ENCODE results near the gene SMAP1.

Gene SMAP1

DNA sequence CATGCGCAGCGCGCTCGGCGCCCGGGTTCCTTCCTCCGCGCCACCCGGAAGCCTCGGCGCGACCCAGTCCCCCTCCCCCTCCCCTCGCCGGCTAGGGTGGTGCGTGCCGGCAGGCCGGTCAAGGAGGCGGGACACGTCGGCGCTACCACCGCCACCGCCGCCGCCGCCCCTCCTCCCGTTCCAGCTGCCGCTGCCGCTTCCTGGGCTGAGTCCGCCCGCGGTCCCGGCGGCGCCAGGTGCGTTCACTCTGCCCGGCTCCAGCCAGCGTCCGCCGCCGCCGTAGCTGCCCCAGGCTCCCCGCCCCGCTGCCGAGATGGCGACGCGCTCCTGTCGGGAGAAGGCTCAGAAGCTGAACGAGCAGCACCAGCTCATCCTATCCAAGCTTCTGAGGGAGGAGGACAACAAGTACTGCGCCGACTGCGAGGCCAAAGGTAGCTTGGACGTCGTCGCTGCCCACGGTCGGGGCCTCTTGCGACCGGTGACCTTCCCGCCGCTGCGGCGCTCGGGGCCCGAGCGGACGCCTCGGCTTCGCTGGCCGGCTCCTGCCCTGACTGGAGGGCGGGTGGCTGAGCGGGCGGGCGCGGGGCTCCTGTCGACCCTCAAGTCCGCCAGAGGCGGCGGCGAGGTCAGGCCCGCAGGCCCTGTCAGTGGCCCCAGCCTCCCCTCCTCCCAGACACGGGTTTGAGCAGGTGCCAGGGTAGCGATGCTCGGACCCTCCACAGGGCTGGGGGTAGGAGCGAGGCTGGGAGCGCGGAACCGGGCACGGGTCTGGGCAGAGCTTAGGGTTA is at the start of gene SMAP1:
SMAP1 (plus strand) TSS at position 173 of the 788 bp plus-strand sequence; CDS start at position 314, 141 bp downstream.
- DNase-seq = peak; percentile 78

DNA sequence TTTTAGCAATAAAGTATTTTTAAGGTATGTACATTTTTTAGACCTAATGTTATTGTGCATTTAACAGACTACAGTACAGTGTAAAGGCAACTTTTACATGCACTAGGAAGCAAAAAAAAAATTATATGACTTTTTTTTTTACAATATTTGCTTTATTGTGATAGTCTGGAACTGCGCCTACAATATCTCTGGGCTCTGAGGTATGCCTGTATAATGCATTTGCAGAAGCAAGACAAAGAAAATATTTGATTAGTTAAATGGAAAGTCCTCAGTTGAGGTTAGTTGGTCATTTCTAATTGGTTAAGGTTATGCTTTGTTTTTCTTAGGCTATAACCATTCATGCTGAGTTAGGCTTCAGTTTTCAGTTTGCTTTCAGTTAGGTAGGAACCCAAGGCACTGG is 46.9 kb upstream of the SMAP1 start:
- DNase-seq = no peak

DNA sequence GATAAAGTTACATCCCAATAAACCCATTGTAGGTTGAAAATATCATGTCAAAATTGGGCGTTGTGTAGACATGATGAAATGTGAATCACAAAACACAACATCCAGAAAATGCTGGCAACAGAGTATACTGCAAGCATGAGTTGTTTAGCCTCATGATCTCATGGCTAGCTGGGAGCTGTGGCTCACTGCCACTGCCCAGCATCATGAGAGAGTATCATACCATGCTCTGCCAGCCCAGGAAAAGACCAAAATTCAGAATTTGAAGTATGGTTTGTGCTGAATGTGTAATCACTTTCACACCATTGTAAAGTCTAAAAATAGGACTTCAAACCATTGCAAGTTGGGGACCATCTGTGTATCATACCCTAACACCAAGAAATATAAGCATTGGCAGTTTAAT is 45.2 kb upstream of the SMAP1 start:
- DNase-seq = no peak

DNA sequence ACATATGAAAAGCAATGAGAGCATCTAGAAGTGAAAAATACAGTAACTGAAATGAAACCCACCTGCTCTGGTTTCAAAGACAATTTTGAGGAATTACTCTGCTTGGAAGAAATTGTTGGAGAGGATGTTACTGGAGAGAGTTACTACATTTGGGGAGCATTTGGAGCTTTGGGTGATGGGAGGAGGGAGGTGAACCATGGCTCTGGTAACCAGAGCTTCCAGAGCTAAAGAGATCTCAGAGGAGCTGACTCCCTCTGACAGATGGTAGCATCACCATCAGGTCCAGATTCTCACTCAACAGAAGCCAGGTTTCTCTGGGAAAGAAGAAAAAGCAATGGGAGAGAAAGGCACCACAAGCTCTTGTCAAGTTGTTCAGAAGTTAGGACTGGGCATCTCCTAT is 42.2 kb upstream of the SMAP1 start:
- DNase-seq = no peak

DNA sequence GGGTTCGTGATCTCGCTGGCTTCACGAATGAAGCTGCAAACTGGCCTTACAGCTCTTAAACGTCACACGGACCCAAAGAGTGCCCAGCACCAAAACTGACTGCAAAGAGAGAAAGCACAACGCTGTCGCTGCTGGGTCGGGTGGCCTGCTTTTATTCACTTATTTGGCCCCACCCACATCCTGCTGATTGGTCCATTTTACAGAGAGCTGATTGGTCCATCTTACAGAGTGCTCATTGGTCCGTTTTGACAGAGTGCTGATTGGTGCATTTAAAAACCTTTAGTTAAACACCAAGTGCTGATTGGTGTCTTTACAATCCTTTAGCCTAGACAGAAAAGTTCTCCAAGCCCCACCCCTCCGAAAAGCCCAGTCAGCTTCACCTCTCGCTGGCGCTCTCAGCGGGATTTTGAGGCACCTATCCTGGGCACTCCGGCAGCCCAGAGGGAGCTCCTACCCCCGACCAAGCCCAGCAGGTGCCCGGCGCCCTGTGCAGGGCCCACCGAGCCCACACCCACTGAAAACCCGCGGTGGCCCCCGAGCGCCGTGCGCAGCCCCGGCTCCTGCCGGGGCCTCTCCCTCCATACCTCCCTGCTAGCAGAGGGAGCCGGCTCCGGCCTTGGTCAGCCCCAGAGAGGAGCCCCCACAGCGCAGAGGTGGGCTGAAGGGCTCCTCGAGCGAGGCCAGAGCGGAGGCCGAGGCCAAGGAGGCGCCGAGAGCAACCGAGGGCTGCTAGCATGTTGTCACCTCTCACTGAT is 40.0 kb upstream of the SMAP1 start:
- no peak for DNase-seq

DNA sequence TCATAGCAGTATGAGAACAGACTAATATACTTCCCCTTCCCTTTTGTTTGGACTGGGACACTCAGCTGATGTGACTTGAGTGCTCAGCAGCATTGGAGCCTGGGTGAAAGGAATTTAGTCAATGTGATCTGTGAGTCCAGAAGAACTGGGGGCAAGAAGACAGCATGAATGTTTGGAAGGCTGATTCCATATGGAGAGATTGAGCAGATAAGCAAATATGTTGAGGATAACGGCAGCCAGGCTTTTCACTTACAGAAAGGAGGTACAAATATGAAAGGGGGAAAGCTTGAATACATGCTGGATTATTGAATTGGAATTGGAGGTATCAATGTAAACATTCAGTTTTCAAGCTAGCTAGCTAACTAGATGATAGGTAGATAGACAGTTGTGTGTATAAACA is 37.8 kb upstream of the SMAP1 start:
- no peak for DNase-seq

DNA sequence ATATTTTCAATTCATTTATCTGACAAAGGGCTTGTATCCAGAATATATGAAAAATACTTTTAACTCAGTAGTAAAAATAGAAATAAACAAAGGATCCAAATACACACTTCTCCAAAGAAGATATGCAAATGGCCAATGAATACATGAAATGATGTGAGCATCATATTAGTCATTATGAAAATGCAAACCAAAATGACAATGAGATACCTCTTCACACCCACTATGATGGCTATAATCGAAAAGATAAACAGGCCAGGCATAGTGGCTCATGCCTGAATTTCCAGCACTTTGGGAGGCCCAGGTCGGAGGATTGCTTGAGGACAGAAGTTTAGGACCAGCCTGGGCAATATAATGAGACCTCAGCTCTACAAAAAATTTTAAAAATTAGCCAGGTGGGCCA is 33.8 kb upstream of the SMAP1 start:
- no peak for DNase-seq

DNA sequence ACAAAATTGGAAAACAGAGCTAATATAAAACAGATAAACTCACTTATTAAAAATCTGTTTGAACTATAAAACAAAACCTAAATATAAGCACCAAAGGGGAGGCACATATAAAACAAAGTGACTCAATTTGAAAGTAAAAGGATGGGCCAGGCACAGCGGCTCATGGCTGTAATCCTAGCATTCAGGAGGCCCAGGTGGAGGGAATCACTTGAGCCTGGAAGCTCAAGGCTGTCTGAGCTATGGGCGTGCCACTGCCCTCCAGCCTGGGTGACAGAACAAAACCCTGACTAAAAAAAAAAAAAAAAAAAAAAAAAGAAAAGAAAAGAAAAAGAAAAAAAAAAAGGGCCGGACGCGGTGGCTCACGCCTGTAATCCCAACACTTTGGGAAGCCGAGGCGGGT is 31.1 kb upstream of the SMAP1 start:
- no peak for DNase-seq

DNA sequence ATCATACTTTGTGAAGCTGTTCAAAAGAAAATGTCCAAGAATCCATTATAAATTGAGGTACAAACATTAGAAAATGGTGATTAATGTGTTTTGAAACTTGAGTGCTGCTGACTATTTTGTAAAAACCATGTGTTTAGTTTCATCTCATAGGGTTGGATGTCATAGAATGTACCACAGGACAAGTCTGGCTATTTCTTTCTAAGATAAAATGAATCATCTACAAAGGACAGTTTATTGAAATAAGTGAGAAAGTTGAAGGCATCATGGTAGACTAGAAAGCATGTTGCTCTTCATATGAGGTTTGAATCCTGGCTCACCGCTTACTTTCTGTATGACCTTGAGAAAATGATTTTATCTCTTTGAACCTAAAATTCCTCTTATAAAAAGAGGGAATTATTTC is 29.2 kb upstream of the SMAP1 start:
- DNase-seq = no peak

DNA sequence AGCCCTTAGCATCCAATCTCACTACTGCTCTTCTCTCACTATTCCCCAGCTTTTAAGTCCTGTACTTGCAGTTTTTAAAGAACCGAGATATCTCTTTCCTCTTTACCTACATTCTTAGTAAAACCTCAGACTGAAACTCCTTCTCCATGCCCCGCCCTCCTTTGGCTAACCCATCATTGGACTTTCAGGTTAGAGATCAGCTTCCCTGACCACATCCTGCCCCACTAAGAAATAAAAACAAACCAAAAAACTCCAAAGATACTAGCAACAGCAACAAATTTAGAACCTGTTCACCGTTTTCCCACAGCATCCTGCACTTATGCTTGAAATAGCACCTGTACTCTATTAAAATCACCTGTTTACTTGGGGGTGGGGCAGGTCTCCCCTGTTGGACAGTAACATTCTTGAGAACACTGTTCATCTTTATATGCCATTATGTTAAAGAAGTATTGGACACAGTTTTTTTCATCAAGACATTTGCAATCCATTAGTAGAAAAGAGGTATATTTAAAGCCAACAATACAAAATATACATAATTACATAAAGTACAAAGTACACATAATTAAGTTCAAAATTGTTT is 16.3 kb upstream of the SMAP1 start:
- no peak for DNase-seq

DNA sequence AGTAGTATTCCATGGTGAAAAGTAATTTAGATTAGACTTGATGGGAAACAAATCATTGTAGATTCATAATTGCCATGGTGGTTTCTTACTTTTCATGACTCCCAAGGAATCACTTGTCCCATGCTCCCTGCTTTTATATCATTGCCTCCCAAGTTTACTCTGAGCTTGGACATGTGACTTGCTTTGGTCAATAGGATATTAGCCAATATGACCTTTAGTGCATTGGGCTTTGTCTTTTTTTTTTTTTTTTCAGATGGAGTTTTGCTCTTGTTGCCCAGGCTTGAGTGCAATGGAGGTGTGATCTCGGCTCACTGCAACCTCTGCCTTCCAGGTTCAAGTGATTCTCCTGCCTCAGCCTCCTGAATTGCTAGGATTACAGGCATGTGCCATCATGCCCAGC is 15.5 kb upstream of the SMAP1 start:
- no peak for DNase-seq

DNA sequence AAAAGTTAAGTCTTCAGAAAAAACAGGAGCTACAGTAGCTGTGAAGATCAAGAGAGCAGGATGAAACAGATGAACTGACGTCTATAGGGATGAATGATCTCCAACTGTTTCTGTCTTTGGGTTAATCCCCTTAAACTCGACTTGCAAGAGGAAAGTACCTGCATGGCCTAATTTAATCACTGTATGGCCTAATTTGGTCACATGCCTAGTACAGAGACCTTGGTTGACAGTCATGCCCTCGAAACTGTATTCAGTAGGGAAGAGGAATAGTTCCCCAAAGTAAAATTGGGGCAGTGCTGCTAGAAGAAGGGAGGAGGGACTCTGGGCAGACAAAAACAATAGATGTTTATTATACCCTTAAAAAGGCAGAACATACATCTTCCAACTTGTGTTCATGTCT is 10.0 kb upstream of the SMAP1 start:
- no peak for DNase-seq

DNA sequence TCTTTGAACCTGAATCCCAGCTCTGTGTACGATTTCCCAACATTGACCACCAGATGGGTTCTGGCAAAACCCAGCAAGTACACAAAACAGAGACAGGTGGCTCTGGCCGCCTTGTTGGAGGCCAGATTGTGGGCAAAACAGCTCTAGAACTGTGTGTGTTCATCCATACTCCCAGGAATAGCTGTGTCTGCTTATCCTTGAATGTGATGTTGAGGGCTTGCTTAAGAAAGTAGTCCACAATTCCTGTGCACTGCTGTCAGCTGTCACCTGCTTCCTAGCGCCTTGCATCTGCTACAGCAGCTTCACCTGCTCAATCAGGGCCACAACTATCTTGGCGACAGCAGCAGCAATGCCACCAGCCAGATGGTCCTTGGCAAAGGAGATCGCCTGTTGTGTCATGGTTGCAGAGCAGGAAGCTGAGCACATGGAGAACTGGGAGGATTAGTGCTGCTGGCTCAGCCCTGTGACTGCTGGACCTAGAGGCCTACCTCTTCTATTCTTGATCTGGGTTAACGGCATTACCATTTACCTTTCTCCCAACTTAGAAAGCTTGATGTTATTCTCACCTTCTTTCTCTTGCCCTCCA is 3.7 kb upstream of the SMAP1 start:
- DNase-seq = no peak

DNA sequence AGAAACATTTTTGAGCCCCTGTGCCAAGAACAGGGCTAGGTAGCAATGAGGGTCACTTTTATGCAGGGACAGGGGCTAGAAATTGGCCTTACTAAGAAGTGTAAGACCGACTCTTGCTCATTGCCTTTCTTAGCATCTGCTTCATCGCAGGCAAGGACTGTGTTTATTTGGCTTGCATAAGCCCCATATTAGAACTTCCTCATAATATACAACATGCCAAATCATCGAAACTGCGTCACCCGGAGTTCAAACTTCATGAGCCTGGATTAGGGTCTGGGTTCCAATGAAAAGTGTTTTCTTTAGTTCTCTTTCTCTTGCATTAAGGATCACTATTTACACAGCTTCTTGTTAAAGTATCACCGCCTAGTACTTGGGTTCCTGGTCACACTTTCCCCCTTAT is 977 bp upstream of the SMAP1 start:
- DNase-seq = no peak

DNA sequence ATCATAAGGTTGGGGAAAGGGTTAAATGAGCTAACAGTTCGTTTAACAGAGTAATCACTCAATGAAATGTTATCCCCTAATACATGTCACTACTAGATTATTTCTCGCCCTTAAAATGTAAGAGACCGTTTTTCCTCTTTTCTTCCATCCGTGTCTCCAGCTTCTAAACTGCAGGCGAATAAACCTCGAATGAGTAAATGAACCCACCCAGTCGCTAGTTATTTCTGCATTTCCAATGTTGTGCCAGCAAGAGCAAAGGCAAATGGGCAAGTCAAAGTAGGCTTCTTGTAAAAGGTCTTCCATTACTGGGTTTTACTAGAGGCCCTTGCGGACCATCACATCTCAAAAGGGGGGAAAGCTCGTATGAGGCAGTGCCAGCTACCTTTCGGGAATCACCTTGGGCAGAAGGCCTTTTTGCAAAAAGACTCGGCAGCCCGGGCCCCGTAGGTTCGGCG is 400 bp upstream of the SMAP1 start:
- DNase-seq = no peak

DNA sequence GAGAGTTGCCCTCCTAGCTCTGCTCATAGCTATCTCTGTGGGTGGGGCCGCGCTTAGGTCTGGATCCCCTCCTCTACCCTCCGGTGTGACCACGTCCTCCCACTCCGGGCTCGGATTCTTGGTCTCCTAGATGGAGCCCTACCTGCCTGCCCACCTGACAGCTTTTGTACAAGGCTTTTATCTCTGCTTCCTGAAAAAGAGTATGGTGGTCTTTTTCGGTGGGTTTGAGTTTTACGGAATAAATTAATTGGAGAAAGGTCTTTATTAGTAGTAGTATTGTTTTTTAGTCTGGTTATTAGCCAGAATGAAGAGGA is 773 bp downstream of the SMAP1 start:
- no peak for DNase-seq

DNA sequence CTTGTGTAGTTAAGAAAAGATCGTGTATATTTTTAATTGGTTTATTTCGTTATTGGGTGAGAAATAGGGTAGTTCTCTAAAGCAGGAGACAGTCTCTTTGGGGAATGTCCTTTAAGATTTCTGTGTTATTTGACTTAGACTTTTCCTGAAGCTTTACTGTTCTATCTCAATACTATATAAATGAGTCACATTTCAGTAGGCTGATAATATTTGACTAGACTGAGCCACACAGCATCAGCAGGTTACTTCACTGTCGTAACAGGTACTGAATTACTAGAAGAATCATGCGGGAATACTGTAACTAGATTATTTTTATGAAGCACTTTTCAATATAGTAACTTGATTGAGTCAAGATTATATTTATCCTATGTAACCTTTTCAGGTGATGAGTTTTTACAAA is 1.4 kb downstream of the SMAP1 start:
- no peak for DNase-seq

DNA sequence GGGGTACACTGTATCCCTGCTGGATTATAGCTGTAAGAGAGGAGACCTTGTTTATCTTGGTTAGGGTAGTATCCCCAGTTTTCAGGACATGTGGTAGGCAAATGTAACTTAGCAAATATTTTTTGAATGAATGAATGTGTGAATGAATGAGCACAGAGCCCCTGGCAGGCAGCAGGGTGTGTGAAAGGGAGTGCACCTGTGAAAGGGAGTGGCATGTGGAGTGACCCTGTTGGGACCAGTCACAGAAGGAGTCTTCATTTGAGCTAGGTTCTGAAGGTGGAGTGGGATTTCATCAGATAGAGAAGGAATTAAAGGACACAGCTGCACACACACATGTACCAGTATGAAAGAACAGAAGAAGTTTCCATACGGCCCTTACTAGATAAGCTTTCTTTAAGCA is 4.9 kb downstream of the SMAP1 start:
- no peak for DNase-seq

DNA sequence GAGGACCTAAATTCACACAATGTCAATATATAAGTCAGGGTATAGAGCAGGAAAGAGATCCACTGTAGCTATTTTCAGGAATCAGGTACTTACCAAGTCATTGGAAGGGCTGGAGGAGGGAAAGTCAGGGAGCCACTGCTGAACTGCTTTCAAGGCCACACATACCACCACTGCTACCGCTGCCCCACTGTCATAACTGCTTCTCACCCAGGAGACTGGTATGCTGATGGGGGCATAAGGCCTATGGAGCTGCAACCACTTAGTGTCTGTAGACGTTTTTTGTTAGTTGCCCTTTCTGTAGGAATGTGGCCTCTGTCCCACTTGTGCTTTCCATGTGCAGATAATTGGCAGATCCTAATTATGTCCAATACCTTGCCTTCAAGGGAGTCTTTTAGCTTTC is 5.4 kb downstream of the SMAP1 start:
- no peak for DNase-seq

DNA sequence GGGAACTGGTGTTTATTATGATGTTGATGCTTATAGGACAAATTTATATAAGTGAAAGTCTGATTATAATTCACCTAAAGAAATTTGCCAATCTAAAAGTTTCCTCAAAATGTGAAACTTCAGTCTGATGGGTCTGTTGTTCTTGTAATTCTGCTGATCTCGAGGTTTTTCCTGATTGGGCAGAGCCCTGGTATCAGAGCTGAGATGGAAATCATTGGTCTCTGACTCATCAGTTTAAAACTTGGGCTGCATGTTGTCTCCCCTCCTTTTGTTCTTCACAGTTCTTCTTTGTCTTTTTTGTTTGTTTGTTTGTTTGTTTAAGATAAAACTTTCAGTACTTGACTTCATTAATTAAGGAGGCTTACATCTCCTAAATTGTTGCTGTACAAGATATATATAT is 5.9 kb downstream of the SMAP1 start:
- DNase-seq = no peak

DNA sequence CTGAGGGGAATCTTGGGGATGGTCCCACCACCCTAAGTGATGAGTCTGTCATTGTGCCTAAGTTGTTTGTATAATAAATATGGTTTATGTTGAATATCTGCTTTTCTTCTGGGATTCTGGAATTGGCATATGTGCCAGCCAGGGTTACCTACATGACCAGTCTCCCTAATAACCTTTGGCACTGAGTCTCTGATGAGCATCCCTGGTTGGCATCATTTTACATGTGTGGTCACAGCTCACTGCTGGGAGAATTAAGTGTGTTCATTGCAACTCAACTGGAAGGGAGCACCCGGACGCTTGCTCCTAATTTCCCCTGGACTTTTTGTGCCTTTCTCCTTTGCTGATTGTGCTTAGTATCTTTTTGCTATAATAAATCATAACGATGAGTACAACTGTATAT is 8.1 kb downstream of the SMAP1 start:
- DNase-seq = no peak

DNA sequence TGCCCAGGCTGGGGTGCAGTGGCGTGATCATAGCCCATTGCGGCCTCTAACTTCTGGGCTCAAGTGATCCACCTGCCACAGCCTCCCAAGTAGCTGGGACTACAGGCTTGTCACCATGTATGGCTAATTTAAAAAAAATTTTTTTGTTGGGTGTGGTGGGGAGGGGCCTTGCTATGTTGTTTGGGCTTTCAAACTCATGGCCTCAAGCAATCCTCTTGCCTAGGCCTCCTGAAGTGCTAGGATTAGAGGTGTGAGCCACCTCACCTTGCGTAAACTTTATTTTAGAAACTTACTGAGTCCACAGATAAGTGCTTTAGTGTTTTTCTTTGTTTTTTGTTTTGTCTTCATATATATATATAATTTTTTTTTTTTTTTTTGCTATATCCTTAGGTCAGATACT is 9.1 kb downstream of the SMAP1 start:
- DNase-seq = no peak

DNA sequence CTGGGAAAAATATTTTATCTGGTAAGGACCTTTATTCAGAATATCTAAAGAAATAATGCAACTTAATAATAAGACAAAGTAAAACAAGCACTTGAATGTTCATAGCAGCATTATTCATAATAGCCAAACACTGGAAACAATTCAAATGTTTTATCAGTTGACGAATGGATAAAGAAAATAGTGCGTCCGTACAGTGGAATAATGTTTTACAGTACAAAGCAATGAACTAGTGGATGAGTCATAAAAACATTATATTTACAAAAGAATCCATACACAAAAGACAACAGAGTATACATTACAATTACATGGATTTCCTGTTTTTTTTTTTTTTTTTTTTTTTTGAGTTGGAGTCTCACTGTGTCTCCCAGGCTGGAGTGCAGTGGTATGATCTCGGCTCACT is 12.7 kb downstream of the SMAP1 start:
- no peak for DNase-seq
